Endothelial cell of umbilical vein (primary cell): ENCODE measurements around the gene CCDC182. TPM values are rescaled to one million over a fixed set of nuclear protein-coding genes. Genes with fewer than 3 reads are reported as not detected.

ENCODE experiments used
- BruUV-seq: library from RNA; stranded (reverse); fragments of 400-500 nt; replicated peaks from 2 replicates; lab custom pipeline; 2021; lab: Mats Ljungman, UMichigan
- CTCF ChIA-PET: fragments of 300-600, 350-600 bp; sonication (Branson Sonifier 250); formaldehyde crosslinking; loops from one replicate; lab custom pipeline; 2021; ENCODE audit warnings: antibody characterized with exemption, inconsistent platforms; lab: Charles Lee
- POLR2A ChIA-PET: fragments of 300-600, 350-600 bp; sonication (Branson Sonifier 250); formaldehyde crosslinking; loops from one replicate; lab custom pipeline; 2021; ENCODE audit warnings: antibody characterized with exemption, inconsistent platforms; lab: Charles Lee
- DNase-seq: peaks from one replicate; pipeline ENCODE4 v3.0.0-alpha.2; 2011; ENCODE audit warnings: low read depth, low spot score
- FAIRE-seq: peaks from 2 replicates; lab custom pipeline; 2011; peaks lifted over from hg19 to GRCh38; lab: Jason Lieb, UNC
- H2AFZ ChIP-seq: 2 replicates; pipeline ENCODE4 v1.6.0; 2012; ENCODE audit warnings: low read depth, low read length, control low read depth, inconsistent platforms
- H3K27ac ChIP-seq: 2 replicates; pipeline ENCODE4 v1.5.1; 2011; ENCODE audit warnings: low read depth, mild to moderate bottlenecking, control low read depth, low read length, moderate library complexity; ENCODE audit not compliant: insufficient read depth
- H3K27me3 ChIP-seq, 2 experiments: 2 replicates each; pipeline versions ENCODE4 v1.6.0 to v1.6.1; 2011; ENCODE audit warnings: low read length in 2 of 2, mixed read lengths in 1 of 2; ENCODE audit not compliant: control insufficient read depth in 2 of 2, insufficient read depth in 2 of 2
- H3K36me3 ChIP-seq, 2 experiments: 2 replicates in 1 of 2; 3 replicates in 1 of 2; pipeline ENCODE4 v1.5.1; 2011; ENCODE audit warnings: low read length in 2 of 2, mild to moderate bottlenecking in 1 of 2, moderate library complexity in 1 of 2; ENCODE audit not compliant: control insufficient read depth in 2 of 2, insufficient read depth in 2 of 2; ENCODE audit errors: extremely low read depth in 1 of 2
- H3K4me1 ChIP-seq: 3 replicates; pipeline ENCODE4 v1.5.1; 2011; ENCODE audit warnings: mild to moderate bottlenecking, low read length; ENCODE audit not compliant: control insufficient read depth, insufficient read depth; ENCODE audit errors: extremely low read depth
- H3K4me2 ChIP-seq: 2 replicates; pipeline ENCODE4 v1.6.1; 2011; ENCODE audit warnings: low read length, control low read depth, mixed read lengths; ENCODE audit not compliant: insufficient read depth
- H3K4me3 ChIP-seq, 3 experiments: fragments of 200-600 bp in 1 of 3; sonication (generic), shearing (Covaris generic) in 1 of 3; replicated peaks in 1 of 3; 2 replicates each; pipeline ENCODE4 v1.5.1; 2011 to 2016; ENCODE audit warnings: control low read depth in 3 of 3, low read length in 3 of 3, mild to moderate bottlenecking in 2 of 3, inconsistent platforms in 1 of 3, low read depth in 1 of 3, moderate library complexity in 1 of 3; ENCODE audit not compliant: insufficient read depth in 1 of 3
- H3K79me2 ChIP-seq: 2 replicates; pipeline ENCODE4 v1.6.0; 2012; ENCODE audit warnings: low read length, inconsistent platforms; ENCODE audit not compliant: control insufficient read depth, insufficient read depth
- H3K9ac ChIP-seq: replicated peaks from 2 replicates; pipeline ENCODE3; 2011; ENCODE audit warnings: low read length, control low read depth; ENCODE audit not compliant: insufficient read depth; ENCODE audit errors: extremely low read depth
- H3K9me1 ChIP-seq: replicated peaks from 3 replicates; pipeline ENCODE4 v1.6.0; 2011; ENCODE audit warnings: mild to moderate bottlenecking, low read length; ENCODE audit not compliant: control insufficient read depth, insufficient read depth; ENCODE audit errors: extremely low read depth
- H3K9me3 ChIP-seq: replicated peaks from 2 replicates; pipeline ENCODE4 v1.5.1; 2012; ENCODE audit warnings: low read length, inconsistent platforms; ENCODE audit not compliant: control insufficient read depth, insufficient read depth
- H4K20me1 ChIP-seq: replicated peaks from 2 replicates; pipeline ENCODE3; 2011; ENCODE audit warnings: mild to moderate bottlenecking, low read length; ENCODE audit not compliant: control insufficient read depth, insufficient read depth; ENCODE audit errors: extremely low read depth
- EZH2 ChIP-seq: IDR thresholded peaks from 2 replicates; pipeline ENCODE4 v1.6.1; 2012; ENCODE audit warnings: borderline replicate concordance, low read depth, mild to moderate bottlenecking, moderate library complexity, low read length, inconsistent platforms; ENCODE audit not compliant: severe bottlenecking
- FOS ChIP-seq: IDR thresholded peaks from 2 replicates; pipeline ENCODE4 v1.6.1; 2011; ENCODE audit warnings: mild to moderate bottlenecking, low read length, moderate library complexity, borderline replicate concordance; ENCODE audit not compliant: insufficient read depth
- GATA2 ChIP-seq: IDR thresholded peaks from 2 replicates; pipeline ENCODE4 v1.7.0; 2011; ENCODE audit warnings: low read depth, mild to moderate bottlenecking, moderate library complexity, mixed read lengths, low read length; ENCODE audit not compliant: insufficient read length, insufficient read depth
- JUN ChIP-seq: IDR thresholded peaks from 2 replicates; pipeline ENCODE4 v1.6.1; 2011; ENCODE audit warnings: borderline replicate concordance, low read depth; ENCODE audit not compliant: insufficient read length, insufficient read depth
- MYC ChIP-seq: IDR thresholded peaks from one replicate; pipeline ENCODE4 v1.6.1; 2011; ENCODE audit warnings: mild to moderate bottlenecking, low read depth, low read length
- POLR2A ChIP-seq: IDR thresholded peaks from 2 replicates; pipeline ENCODE4 v1.6.1; 2012; ENCODE audit warnings: low read depth, mild to moderate bottlenecking, control low read depth, low read length
- POLR2AphosphoS5 ChIP-seq: IDR thresholded peaks from 2 replicates; pipeline ENCODE4 v1.6.1; 2012; ENCODE audit warnings: low read depth, mild to moderate bottlenecking, control low read depth, low read length, moderate library complexity; ENCODE audit not compliant: insufficient read depth
- dilution Hi-C: fragments of 300-500 bp; cut with MboI; formaldehyde crosslinking; loops from one replicate; pipeline ENCODE4 v1.15.0; 2019; ENCODE audit warnings: low sequenced_read_pairs; ENCODE audit not compliant: extremely low pct_ligation_motif_present
- intact Hi-C: fragments of 100-400 bp; cut with micrococcal nuclease; formaldehyde crosslinking; loops from one replicate; pipeline ENCODE4 v1.10.0; 2022
- polyA plus RNA-seq, 4 experiments: library from polyadenylated mRNA; depleted of rRNA in 3 of 4; stranded (reverse) in 3 of 4; unstranded in 1 of 4; fragments of >200 nt; gene quantifications; 2 replicates each; pipeline versions ENCODE4 v1.2.1 to v1.2.3, GENCODE V29; 2011 to 2012; ENCODE audit warnings: missing spikeins in 1 of 4
- total RNA-seq: library from RNA; stranded (reverse); gene quantifications from 2 replicates; pipeline ENCODE4 v1.2.3, GENCODE V29; 2021
- TF ChIP-seq, protein P1 (sequence below): IDR thresholded peaks from 2 replicates; pipeline ENCODE4 v1.6.1; 2011; ENCODE audit not compliant: insufficient read depth, insufficient read length
- TF ChIP-seq, protein P2 (sequence below), 2 donors: IDR thresholded peaks; 1 replicate in 1 of 2; 2 replicates in 1 of 2; pipeline ENCODE4 v1.5.1; 2011; ENCODE audit warnings: low read length in 2 of 2, mild to moderate bottlenecking in 2 of 2, moderate library complexity in 2 of 2, control low read depth in 1 of 2, inconsistent platforms in 1 of 2, low read depth in 1 of 2; ENCODE audit not compliant: insufficient read depth in 1 of 2; ENCODE audit errors: extremely low read depth in 1 of 2

The CCDC182 gene
- total and polyA plus RNA-seq, 2 donors (not counting 3 experiments of a cell fraction or from before 2014, with no cell fraction given) = not detected

DNA sequence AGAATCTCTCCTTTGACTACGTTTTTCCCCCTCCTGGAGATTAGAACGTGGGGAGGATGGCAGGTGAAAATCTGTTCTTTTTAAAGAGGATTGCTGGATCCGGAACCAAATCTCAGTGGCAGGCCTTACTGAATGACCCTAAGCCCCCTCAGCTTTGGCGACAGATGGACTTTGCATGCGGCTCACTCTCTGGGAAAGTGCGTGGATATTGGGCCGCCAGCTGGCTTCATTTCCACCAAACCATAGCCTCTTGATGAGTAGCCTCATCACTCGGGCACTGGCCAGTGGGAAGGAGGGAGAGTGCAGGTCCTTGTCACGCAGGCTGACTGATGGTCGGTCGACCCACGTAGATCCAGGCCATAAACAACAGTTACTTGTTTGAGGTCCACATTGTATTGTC, 31.3 kb upstream of the CCDC182 start:
- dilution Hi-C loops = no loop called here
- no peaks in the 10 kb centered on the region for H3K9me1 ChIP-seq
- DNase-seq (no peak), FAIRE-seq (no peak)
- H3K79me2 ChIP-seq = no peaks in the 10 kb centered on the region
- no peaks in the 10 kb centered on the region for H3K9me3 ChIP-seq
- H2AFZ ChIP-seq = no peak overlapping the region
- no TSS peak for BruUV-seq
- no peaks in the 10 kb centered on the region for H4K20me1 ChIP-seq
- intact Hi-C loops = no loop called here
- TF ChIP-seq MYC (no peak), FOS (no peak), POLR2A (no peak), JUN (no peak), EZH2 (no peak), POLR2AphosphoS5 (no peak), GATA2 (no peak)
- TF ChIP-seq, protein P1, sequence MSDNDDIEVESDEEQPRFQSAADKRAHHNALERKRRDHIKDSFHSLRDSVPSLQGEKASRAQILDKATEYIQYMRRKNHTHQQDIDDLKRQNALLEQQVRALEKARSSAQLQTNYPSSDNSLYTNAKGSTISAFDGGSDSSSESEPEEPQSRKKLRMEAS = no peak
- TF ChIP-seq, protein P2, sequence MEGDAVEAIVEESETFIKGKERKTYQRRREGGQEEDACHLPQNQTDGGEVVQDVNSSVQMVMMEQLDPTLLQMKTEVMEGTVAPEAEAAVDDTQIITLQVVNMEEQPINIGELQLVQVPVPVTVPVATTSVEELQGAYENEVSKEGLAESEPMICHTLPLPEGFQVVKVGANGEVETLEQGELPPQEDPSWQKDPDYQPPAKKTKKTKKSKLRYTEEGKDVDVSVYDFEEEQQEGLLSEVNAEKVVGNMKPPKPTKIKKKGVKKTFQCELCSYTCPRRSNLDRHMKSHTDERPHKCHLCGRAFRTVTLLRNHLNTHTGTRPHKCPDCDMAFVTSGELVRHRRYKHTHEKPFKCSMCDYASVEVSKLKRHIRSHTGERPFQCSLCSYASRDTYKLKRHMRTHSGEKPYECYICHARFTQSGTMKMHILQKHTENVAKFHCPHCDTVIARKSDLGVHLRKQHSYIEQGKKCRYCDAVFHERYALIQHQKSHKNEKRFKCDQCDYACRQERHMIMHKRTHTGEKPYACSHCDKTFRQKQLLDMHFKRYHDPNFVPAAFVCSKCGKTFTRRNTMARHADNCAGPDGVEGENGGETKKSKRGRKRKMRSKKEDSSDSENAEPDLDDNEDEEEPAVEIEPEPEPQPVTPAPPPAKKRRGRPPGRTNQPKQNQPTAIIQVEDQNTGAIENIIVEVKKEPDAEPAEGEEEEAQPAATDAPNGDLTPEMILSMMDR (IDR thresholded peaks at IDR 0.05; ENCODE audit: extremely low read depth in 1 of 2, insufficient read depth in 1 of 2, low read depth in 1 of 2, low read length in 2 of 2) = no peak
- H3K27me3 ChIP-seq = no peaks in the 10 kb centered on the region
- ChIA-PET CTCF (no interaction called here), POLR2A (no interaction called here)
- no peak overlapping the region for H3K4me2 ChIP-seq
- H3K4me3 ChIP-seq = no peak overlapping the region
- H3K4me1 ChIP-seq = peaks cover 19% of the 10 kb centered on the region
- no peak overlapping the region for H3K27ac ChIP-seq
- no peak overlapping the region for H3K9ac ChIP-seq
- no peaks in the 10 kb centered on the region for H3K36me3 ChIP-seq
